Sigmoid colon (tissue), 7 donors: Measurements from ENCODE around the gene TAOK1. TPM values are rescaled to one million over a fixed set of nuclear protein-coding genes. Genes with fewer than 3 reads are reported as not detected.

Experiments used
- DNase-seq: peaks from one replicate; pipeline ENCODE4 v3.0.0-alpha.2; 2019
- H3K27ac ChIP-seq, 4 donors: fragments of 200-600 bp; sonication (generic); one replicate each; pipeline ENCODE4 v1.5.1; 2016 to 2019; ENCODE audit warnings: mild to moderate bottlenecking in 1 of 4
- H3K27me3 ChIP-seq, 3 donors: fragments of 200-600 bp; sonication (generic); one replicate each; pipeline ENCODE4 v1.5.1; 2019; ENCODE audit warnings: mild to moderate bottlenecking in 1 of 3
- H3K36me3 ChIP-seq, 4 donors: fragments of 200-600 bp; sonication (generic); one replicate each; pipeline ENCODE4 v1.5.1; 2016 to 2019
- H3K4me1 ChIP-seq, 4 donors: fragments of 200-600 bp; sonication (generic); one replicate each; pipeline ENCODE4 v1.5.1; 2017 to 2019
- H3K4me3 ChIP-seq, 4 donors: fragments of 200-600 bp; sonication (generic); one replicate each; pipeline ENCODE4 v1.5.1; 2017 to 2019; ENCODE audit warnings: mild to moderate bottlenecking in 2 of 4, moderate library complexity in 1 of 4
- H3K9me3 ChIP-seq, 4 donors: fragments of 200-600 bp in 3 of 4; sonication (generic) in 3 of 4; one replicate each; pipeline versions ENCODE4 v1.5.1 to v1.6.1; 2013 to 2019
- EP300 ChIP-seq, 4 donors: sonication (generic); formaldehyde crosslinking; IDR thresholded peaks; one replicate each; pipeline ENCODE4 v1.6.1; 2017; ENCODE audit warnings: antibody characterized with exemption in 4 of 4
- POLR2A ChIP-seq, 2 donors: fragments of 450-650 bp; IDR thresholded peaks; one replicate each; pipeline ENCODE4 v1.6.1; 2016; ENCODE audit warnings: antibody characterized with exemption in 2 of 2, mild to moderate bottlenecking in 2 of 2, moderate library complexity in 2 of 2
- POLR2AphosphoS5 ChIP-seq, 4 donors: sonication (generic); formaldehyde crosslinking; IDR thresholded peaks; one replicate each; pipeline ENCODE4 v1.6.1; 2017; ENCODE audit warnings: antibody characterized with exemption in 4 of 4
- WGBS, 2 donors: extraction: QIAGEN DNeasy Blood & Tissue Kit; methylation state at CpG; one replicate each; pipeline ENCODE4 v1.1.7; 2013; 5-methylcytosine and 5-hydroxymethylcytosine counted together
- intact Hi-C: fragments of 100-400 bp; cut with DNase I; formaldehyde crosslinking; loops from one replicate; pipeline ENCODE4 v1.15.1; 2023
- polyA plus RNA-seq, 3 donors: library from polyadenylated mRNA; stranded (reverse); fragments of 200-250 nt; gene quantifications; one replicate each; pipeline ENCODE4 v1.2.3, GENCODE V29; 2013
- total RNA-seq, 4 donors: library from RNA; depleted of rRNA; stranded (reverse); fragments of >200 nt; gene quantifications; one replicate each; pipeline ENCODE4 v1.1.0, GENCODE V29; 2016
- TF ChIP-seq, protein P1 (sequence below), 4 experiments: fragments of 450-650 bp in 3 of 4; fragments of 200-600 bp in 1 of 4; IDR thresholded peaks; one replicate each; pipeline ENCODE4 v1.5.1; 2016 to 2019; ENCODE audit warnings: antibody characterized with exemption in 4 of 4, mild to moderate bottlenecking in 3 of 4, moderate library complexity in 2 of 4
- donor health status: healthy with polysubstance abuse.
- donor health status: Bipolar disorder and iron deficiency.
- donor health status: healthy.

Gene TAOK1
- total and polyA plus RNA-seq, 7 donors = 3.6 to 65.4 (median 46.3) TPM

DNA sequence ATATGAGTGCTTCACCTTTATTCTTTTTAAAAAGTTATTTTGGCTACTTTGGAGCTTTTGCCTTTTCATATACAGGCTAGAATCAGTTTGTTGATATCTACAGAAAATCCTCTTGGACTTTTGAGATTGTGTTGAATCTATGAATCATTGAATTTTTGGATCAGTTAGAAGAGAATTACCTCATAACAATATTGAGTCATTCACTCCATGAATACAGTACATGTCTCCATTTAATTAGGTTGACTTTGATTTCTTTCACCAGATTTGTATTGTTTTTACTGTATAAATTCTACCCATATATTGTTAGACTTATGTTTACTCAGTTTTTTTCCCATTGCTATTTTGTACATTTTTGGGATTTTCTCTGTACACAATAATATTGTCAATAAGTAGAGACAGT, 54.4 kb downstream of the TAOK1 start:
- Histone ChIP-seq H3K4me3 (no peak overlapping the region), H3K27me3 (no peaks in the 10 kb centered on the region), H3K4me1 (peaks cover 0 to 27% (median 13%) of the 10 kb centered on the region in 4 donors), H3K9me3 (no peaks in the 10 kb centered on the region), H3K27ac (no peak overlapping the region), H3K36me3 (no peaks in the 10 kb centered on the region)
- intact Hi-C loops = no loop called here
- TF ChIP-seq POLR2AphosphoS5 (IDR thresholded peaks at IDR 0.05) (no peak), POLR2A (IDR thresholded peaks at IDR 0.05) (no peak), EP300 (IDR thresholded peaks at IDR 0.05) (no peak)
- TF ChIP-seq, protein P1, sequence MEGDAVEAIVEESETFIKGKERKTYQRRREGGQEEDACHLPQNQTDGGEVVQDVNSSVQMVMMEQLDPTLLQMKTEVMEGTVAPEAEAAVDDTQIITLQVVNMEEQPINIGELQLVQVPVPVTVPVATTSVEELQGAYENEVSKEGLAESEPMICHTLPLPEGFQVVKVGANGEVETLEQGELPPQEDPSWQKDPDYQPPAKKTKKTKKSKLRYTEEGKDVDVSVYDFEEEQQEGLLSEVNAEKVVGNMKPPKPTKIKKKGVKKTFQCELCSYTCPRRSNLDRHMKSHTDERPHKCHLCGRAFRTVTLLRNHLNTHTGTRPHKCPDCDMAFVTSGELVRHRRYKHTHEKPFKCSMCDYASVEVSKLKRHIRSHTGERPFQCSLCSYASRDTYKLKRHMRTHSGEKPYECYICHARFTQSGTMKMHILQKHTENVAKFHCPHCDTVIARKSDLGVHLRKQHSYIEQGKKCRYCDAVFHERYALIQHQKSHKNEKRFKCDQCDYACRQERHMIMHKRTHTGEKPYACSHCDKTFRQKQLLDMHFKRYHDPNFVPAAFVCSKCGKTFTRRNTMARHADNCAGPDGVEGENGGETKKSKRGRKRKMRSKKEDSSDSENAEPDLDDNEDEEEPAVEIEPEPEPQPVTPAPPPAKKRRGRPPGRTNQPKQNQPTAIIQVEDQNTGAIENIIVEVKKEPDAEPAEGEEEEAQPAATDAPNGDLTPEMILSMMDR (IDR thresholded peaks at IDR 0.05) = no peak
- no peak for DNase-seq

DNA sequence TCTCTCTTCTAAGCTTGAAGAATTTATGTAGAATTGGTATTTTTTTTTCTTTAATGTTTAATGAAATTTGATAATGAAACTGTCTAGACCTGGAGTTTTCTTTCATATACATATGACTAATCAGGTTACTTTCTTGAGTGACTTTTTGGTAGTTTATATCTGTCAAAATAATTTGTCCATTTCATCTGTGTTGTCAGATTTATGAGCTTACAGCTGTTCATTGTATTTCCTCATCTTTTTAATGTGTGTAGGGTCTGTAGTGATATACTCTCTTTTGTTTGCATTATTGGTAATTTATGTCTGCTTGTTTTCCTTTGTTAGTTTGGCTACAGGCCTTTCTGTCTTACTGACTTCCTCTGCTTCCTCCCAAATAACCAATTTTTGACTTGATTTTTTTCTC, 55.7 kb downstream of the TAOK1 start:
- Histone ChIP-seq H3K27me3 (no peaks in the 10 kb centered on the region), H3K4me1 (peaks cover 0 to 32% (median 13%) of the 10 kb centered on the region in 4 donors), H3K27ac (no peak overlapping the region), H3K4me3 (no peak overlapping the region), H3K36me3 (no peaks in the 10 kb centered on the region), H3K9me3 (no peaks in the 10 kb centered on the region)
- intact Hi-C loops = no loop called here
- no peak for DNase-seq
- no peak for TF ChIP-seq POLR2AphosphoS5 (IDR thresholded peaks at IDR 0.05)
- TF ChIP-seq, protein P1 (IDR thresholded peaks at IDR 0.05) = no peak
- no peak for TF ChIP-seq POLR2A (IDR thresholded peaks at IDR 0.05)
- no peak for TF ChIP-seq EP300 (IDR thresholded peaks at IDR 0.05)

- no peak overlapping the region for H3K27ac ChIP-seq
- TF ChIP-seq, protein P1 (IDR thresholded peaks at IDR 0.05) = no peak
- no peak for TF ChIP-seq EP300 (IDR thresholded peaks at IDR 0.05)
- no peak for TF ChIP-seq POLR2AphosphoS5 (IDR thresholded peaks at IDR 0.05)
- TF ChIP-seq POLR2A (IDR thresholded peaks at IDR 0.05) = no peak
- no peak for DNase-seq
- no peaks in the 10 kb centered on the region for H3K9me3 ChIP-seq
- intact Hi-C loops = no loop called here
- 79 to 89% methylated on average over 5 of the region's 5 CpGs for WGBS, 2 donors
- peaks cover 0 to 16% (median 6%) of the 10 kb centered on the region in 4 donors for H3K4me1 ChIP-seq
- H3K27me3 ChIP-seq = no peaks in the 10 kb centered on the region
- peaks cover 4 to 28% (median 7%) of the 10 kb centered on the region in 4 donors for H3K36me3 ChIP-seq
- H3K4me3 ChIP-seq = no peak overlapping the region
Observed at GRCh38 chr17:29449865-29450671, 59.9 kb downstream of the TAOK1 start.

DNA sequence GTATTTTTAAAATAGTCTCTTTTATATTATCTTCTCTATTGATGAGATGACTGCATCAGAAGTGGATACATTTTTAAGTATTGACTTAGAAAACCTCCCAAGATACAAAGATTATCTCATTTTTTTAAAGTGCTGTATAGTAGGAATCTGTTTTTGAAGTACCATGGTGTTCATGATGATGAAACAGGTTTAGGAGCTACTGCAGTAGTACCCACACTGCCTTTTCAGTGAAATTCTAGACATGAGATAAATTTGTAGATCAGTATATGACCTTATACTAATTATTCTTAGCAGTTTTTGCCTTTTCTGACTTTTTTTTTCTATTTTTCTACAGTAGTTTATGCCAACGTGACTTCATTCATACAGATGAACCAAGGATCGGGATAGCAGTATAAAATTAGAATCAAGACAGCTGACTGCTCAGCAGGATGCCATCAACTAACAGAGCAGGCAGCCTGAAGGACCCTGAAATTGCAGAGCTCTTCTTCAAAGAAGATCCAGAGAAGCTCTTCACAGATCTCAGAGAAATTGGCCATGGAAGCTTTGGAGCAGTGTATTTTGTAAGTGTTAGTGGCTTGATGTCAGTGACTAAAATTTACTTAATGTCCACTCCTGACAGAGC, 61.1 kb downstream of the TAOK1 start:
- Histone ChIP-seq H3K27me3 (no peaks in the 10 kb centered on the region), H3K36me3 (peaks cover 4 to 28% (median 7%) of the 10 kb centered on the region in 4 donors), H3K4me1 (peaks cover 0 to 5% (median under 1%) of the 10 kb centered on the region in 4 donors), H3K9me3 (no peaks in the 10 kb centered on the region), H3K27ac (no peak overlapping the region), H3K4me3 (no peak overlapping the region)
- no peak for DNase-seq
- WGBS, 2 donors = 86 to 94% methylated on average over 2 of the region's 2 CpGs
- intact Hi-C loops = no loop called here
- TF ChIP-seq, protein P1 (IDR thresholded peaks at IDR 0.05) = no peak
- no peak for TF ChIP-seq POLR2AphosphoS5 (IDR thresholded peaks at IDR 0.05)
- no peak for TF ChIP-seq EP300 (IDR thresholded peaks at IDR 0.05)
- no peak for TF ChIP-seq POLR2A (IDR thresholded peaks at IDR 0.05)
